ENCODE results near the gene CRB1.

DNA sequence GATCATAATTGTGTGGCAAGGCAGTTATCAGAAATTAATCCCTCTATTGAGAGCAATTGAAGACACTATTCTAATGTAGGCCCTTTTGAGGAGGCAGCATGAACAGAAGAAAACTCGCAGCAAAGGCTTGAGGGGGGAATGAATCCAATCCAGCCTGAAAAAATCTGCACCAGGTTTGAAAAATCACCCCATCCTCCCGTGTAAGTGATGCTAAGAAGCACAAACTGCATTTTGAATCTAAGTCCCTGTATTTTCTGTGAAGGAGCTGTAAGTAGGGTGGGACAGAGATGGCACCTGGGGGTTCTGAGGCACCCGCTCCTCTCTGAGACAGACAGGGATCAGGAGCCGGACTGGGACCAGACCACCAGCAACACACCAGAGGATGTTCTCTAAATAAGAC lies at the start of gene CRB1:
- TF ChIP-seq, protein P1, sequence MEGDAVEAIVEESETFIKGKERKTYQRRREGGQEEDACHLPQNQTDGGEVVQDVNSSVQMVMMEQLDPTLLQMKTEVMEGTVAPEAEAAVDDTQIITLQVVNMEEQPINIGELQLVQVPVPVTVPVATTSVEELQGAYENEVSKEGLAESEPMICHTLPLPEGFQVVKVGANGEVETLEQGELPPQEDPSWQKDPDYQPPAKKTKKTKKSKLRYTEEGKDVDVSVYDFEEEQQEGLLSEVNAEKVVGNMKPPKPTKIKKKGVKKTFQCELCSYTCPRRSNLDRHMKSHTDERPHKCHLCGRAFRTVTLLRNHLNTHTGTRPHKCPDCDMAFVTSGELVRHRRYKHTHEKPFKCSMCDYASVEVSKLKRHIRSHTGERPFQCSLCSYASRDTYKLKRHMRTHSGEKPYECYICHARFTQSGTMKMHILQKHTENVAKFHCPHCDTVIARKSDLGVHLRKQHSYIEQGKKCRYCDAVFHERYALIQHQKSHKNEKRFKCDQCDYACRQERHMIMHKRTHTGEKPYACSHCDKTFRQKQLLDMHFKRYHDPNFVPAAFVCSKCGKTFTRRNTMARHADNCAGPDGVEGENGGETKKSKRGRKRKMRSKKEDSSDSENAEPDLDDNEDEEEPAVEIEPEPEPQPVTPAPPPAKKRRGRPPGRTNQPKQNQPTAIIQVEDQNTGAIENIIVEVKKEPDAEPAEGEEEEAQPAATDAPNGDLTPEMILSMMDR (conservative IDR thresholded peaks at IDR 0.05; ENCODE audit: low read length): no peak
- no peak for TF ChIP-seq EZH2phosphoT487 (IDR thresholded peaks at IDR 0.05; ENCODE audit: borderline replicate concordance)

Measured in Loucy (cell line).